Breast epithelium (tissue), 3 donors: Measurements from ENCODE around the gene SETD7.

Experiments
- POLR2A ChIP-seq: fragments of 450-650 bp; IDR thresholded peaks from one replicate; pipeline ENCODE4 v1.6.1; 2016; ENCODE audit warnings: antibody characterized with exemption, mild to moderate bottlenecking, moderate library complexity
- POLR2AphosphoS5 ChIP-seq, 3 donors: sonication (generic); formaldehyde crosslinking; IDR thresholded peaks; one replicate each; pipeline ENCODE4 v1.6.1; 2017; ENCODE audit warnings: antibody characterized with exemption in 3 of 3
- TF ChIP-seq, protein P1 (sequence below), 3 donors: fragments of 450-650 bp; IDR thresholded peaks; one replicate each; pipeline ENCODE4 v1.5.1; 2016 to 2017; ENCODE audit warnings: antibody characterized with exemption in 3 of 3, mild to moderate bottlenecking in 3 of 3, moderate library complexity in 3 of 3

DNA sequence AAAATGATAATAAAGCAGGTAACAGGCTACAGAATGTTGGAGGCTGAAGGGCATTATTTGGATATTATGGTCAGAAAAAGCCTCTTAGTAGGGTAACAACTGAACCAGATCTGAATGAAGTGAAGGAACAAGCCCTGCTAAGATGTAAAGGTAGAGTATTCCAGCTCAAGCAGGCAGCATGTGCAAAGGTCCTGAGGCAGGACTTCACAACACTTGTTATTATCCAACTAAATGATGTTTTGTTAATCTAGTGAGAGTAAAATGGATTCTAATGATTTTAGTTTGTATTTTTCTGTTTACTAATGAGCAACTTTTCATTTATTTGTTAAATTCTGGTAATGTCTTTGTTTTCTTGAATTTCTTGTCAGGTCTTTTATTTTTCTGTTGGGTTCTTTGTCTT is 66.4 kb downstream of the SETD7 start:
- TF ChIP-seq, protein P1, sequence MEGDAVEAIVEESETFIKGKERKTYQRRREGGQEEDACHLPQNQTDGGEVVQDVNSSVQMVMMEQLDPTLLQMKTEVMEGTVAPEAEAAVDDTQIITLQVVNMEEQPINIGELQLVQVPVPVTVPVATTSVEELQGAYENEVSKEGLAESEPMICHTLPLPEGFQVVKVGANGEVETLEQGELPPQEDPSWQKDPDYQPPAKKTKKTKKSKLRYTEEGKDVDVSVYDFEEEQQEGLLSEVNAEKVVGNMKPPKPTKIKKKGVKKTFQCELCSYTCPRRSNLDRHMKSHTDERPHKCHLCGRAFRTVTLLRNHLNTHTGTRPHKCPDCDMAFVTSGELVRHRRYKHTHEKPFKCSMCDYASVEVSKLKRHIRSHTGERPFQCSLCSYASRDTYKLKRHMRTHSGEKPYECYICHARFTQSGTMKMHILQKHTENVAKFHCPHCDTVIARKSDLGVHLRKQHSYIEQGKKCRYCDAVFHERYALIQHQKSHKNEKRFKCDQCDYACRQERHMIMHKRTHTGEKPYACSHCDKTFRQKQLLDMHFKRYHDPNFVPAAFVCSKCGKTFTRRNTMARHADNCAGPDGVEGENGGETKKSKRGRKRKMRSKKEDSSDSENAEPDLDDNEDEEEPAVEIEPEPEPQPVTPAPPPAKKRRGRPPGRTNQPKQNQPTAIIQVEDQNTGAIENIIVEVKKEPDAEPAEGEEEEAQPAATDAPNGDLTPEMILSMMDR (IDR thresholded peaks at IDR 0.05), result no peak
- TF ChIP-seq POLR2A (no peak), POLR2AphosphoS5 (IDR thresholded peaks at IDR 0.05) (no peak)
